Measurements from ENCODE around the gene PDGFRB. TPM values are rescaled to one million over a fixed set of nuclear protein-coding genes. Genes with fewer than 3 reads are reported as not detected.

PDGFRB gene
- total RNA-seq, 3 donors from 2014 or later, result 53.7 to 243 (median 146) TPM

DNA sequence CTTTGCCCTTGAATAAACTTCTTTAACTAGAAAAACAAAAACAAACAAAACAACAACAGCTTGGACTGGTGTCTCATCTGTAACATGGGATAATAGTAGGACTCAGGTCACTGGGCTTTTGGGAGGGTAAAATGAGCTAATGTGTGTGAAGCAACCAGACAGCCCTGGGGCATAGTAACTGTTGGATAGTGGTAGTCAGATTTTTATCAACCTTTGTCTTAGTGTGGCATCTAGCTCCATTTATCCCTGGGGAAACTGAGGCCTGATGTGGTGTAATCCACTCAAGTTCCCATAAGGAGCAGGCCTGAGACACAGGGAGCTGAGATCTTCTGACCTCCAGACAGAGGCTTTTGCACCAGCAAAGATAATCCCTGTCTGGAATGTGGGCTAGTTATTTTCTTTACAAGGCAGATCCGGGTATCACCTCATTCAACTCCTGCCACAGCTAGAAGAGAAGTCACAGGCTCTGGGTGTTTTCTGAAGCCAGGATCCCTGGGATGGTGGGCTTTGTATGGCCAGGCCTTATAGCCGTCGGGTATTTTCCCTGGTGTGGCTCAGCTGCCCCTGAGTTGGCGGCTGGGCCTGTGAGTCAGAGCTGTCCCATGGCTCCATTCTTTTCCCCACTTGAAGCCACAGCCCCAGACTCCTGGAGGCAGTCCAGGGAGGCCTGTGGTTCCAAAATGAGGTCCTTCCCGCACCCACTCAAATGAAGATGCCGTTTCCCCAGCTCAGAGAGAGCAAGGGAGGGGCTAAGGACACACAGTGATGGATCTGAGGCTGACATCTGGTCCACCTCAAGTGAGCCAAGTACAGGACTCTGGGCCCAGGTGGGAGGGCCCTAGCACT lies 43.2 kb downstream of the PDGFRB start:
- no peak overlapping the region for H3K4me3 ChIP-seq
- H3K4me1 ChIP-seq, result peaks cover 0 to 3% of the 10 kb centered on the region in 2 donors
- no peaks in the 10 kb centered on the region for H3K27me3 ChIP-seq
- no peaks in the 10 kb centered on the region for H3K9me3 ChIP-seq
- H3K27ac ChIP-seq, result peak overlapping the region; percentile 73 to 88
- TF ChIP-seq POLR2AphosphoS5 (IDR thresholded peaks at IDR 0.05) (no peak), POLR2A (IDR thresholded peaks at IDR 0.05) (no peak), CTCF (IDR thresholded peaks at IDR 0.05) (no peak)
- peak in 1 of 2 donors; percentile 29 for DNase-seq (ENCODE audit: low spot score in 2 of 2)
- intact Hi-C loops (cut with DNase I; ENCODE audit: low total_unique reads), result no loop called here
- H3K36me3 ChIP-seq, result no peaks in the 10 kb centered on the region

GRCh38 chr5:150111122-150111521 lies 44.5 kb downstream of the PDGFRB start:
- no peak overlapping the region for H3K4me3 ChIP-seq
- no peak for TF ChIP-seq POLR2A (IDR thresholded peaks at IDR 0.05)
- TF ChIP-seq CTCF (IDR thresholded peaks at IDR 0.05), result no peak
- TF ChIP-seq POLR2AphosphoS5 (IDR thresholded peaks at IDR 0.05), result no peak
- no peaks in the 10 kb centered on the region for H3K9me3 ChIP-seq
- H3K27me3 ChIP-seq, result no peaks in the 10 kb centered on the region
- peak in 1 of 2 donors; percentile 15 for DNase-seq (ENCODE audit: low spot score in 2 of 2)
- peak overlapping the region in 1 of 2 donors; percentile 88 for H3K27ac ChIP-seq
- intact Hi-C loops (cut with DNase I; ENCODE audit: low total_unique reads), result no loop called here
- no peaks in the 10 kb centered on the region for H3K36me3 ChIP-seq
- peaks cover 0 to 3% of the 10 kb centered on the region in 2 donors for H3K4me1 ChIP-seq

GRCh38 chr5:150109921-150110320 lies 45.7 kb downstream of the PDGFRB start:
- intact Hi-C loops (cut with DNase I; ENCODE audit: low total_unique reads), result no loop called here
- no peak for DNase-seq (ENCODE audit: low spot score in 2 of 2)
- peaks cover 0 to 3% of the 10 kb centered on the region in 2 donors for H3K4me1 ChIP-seq

GRCh38 chr5:150108711-150109514 lies 46.7 kb downstream of the PDGFRB start:
- H3K27me3 ChIP-seq, result no peaks in the 10 kb centered on the region
- peak in 1 of 2 donors; percentile 12 for DNase-seq (ENCODE audit: low spot score in 2 of 2)
- H3K27ac ChIP-seq, result peak overlapping the region; percentile 0 to 58
- no peaks in the 10 kb centered on the region for H3K36me3 ChIP-seq
- no peak for TF ChIP-seq POLR2A (IDR thresholded peaks at IDR 0.05)
- no peak for TF ChIP-seq CTCF (IDR thresholded peaks at IDR 0.05)
- TF ChIP-seq POLR2AphosphoS5 (IDR thresholded peaks at IDR 0.05), result no peak
- H3K4me3 ChIP-seq, result no peak overlapping the region
- no peaks in the 10 kb centered on the region for H3K9me3 ChIP-seq
- intact Hi-C loops (cut with DNase I; ENCODE audit: low total_unique reads), result no loop called here
- H3K4me1 ChIP-seq, result peaks cover 0 to 3% of the 10 kb centered on the region in 2 donors

More at GRCh38 chr5:150109921-150110320, 45.7 kb downstream of the PDGFRB start:
- Histone ChIP-seq H3K27me3 (no peaks in the 10 kb centered on the region), H3K36me3 (no peaks in the 10 kb centered on the region), H3K27ac (no peak overlapping the region), H3K9me3 (no peaks in the 10 kb centered on the region), H3K4me3 (no peak overlapping the region)
- no peak for TF ChIP-seq POLR2A (IDR thresholded peaks at IDR 0.05)
- no peak for TF ChIP-seq POLR2AphosphoS5 (IDR thresholded peaks at IDR 0.05)
- no peak for TF ChIP-seq CTCF (IDR thresholded peaks at IDR 0.05)

Measured in breast epithelium (tissue), 4 donors.